Measurements from ENCODE around the gene PTPRN2.

- TF ChIP-seq GATA3 (IDR thresholded peaks at IDR 0.05; ENCODE audit: low read depth, low read length) (no peak), GATA2 (IDR thresholded peaks at IDR 0.05; ENCODE audit: low read depth, low read length) (no peak)
These were observed 139.1 kb downstream of the PTPRN2 start for GRCh38 chr7:158448430-158449100.

Data from SH-SY5Y (cell line).